ENCODE data around the gene PSG7. TPM values are rescaled to one million over a fixed set of nuclear protein-coding genes. Genes with fewer than 3 reads are reported as not detected.
"Not testable (repeated sequence)": the region's sequence is repeated elsewhere in the genome, so short reads cannot be mapped to it uniquely, and the experiment has no call there.

Gene PSG7
- total RNA-seq, 2 experiments from 2014 or later = not detected

DNA sequence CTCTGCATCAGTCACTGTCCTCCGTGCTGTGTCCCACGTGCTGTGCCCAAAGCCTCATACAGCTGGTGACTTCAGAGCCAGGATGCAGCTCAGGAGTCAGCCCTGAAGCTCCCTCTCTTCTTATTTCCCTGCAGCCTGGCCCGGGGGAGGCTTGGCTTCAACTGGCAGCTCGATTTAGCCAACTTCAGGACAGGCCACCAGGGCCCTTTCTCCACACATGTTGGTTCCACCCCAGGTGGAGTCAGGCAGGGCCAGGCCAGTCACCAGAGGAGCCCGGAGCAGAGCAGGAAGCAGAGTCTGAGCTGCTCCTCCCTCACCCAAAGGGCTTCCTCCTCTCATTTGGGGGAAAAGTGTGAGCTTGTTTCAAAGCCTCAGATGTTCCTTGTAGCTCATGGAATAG is 30.8 kb downstream of the PSG7 start:
- H3K27me3 Mint-ChIP-seq (ENCODE audit: low read depth); H3K9me3 Mint-ChIP-seq; H3K36me3 Mint-ChIP-seq (ENCODE audit: low read depth); CTCF ChIA-PET; DNase-seq; H3K4me3 Mint-ChIP-seq; intact Hi-C loops (cut with micrococcal nuclease); H3K27ac Mint-ChIP-seq; H3K4me1 Mint-ChIP-seq (ENCODE audit: low read depth): not testable (repeated sequence)

DNA sequence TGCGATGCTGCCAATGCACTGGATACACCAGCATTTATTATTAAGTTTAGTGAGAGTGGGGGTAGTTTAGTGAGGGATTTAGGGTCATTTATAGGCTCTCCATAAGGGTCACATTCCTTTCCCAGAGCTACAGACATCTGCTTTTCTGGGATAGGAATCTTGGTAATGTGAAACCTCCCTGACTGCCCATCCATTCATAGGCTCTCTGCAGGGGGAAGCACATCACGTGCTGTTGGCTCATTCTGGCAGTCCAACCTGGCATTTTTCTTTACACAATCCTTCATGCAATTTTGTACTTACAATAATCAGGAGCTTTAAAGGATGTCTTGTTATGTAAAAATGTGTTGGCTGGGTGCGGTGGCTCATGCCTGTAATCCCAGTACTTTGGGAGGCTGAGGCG is 36.4 kb downstream of the PSG7 start:
- H3K9me3 Mint-ChIP-seq; CTCF ChIA-PET; H3K4me3 Mint-ChIP-seq; H3K27ac Mint-ChIP-seq; H3K36me3 Mint-ChIP-seq (ENCODE audit: low read depth); H3K4me1 Mint-ChIP-seq (ENCODE audit: low read depth); intact Hi-C loops (cut with micrococcal nuclease); DNase-seq: not testable (repeated sequence)
- H3K27me3 Mint-ChIP-seq (ENCODE audit: low read depth) = peaks cover 11% of the 10 kb centered on the region

DNA sequence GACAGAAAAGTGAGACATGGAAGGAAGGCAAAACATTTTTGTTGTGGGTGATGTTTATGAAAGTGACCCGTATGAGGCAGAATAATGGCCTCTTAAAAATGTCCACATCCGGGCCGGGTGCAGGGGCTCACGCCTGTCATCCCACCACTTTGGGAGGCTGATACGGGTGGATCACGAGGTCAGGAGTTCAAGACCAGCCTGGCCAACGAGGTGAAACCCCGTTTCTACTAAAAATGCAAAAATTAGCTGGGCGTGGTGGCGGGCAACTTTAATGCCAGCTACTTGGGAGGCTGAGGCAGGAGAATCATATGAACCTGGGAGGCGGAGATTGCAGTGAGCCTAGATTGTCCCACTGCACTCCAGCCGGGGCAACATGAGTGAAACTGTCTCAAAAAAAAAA is 37.3 kb downstream of the PSG7 start:
- peaks cover 11% of the 10 kb centered on the region for H3K27me3 Mint-ChIP-seq (ENCODE audit: low read depth)
- H3K4me3 Mint-ChIP-seq; DNase-seq; H3K9me3 Mint-ChIP-seq; H3K36me3 Mint-ChIP-seq (ENCODE audit: low read depth); intact Hi-C loops (cut with micrococcal nuclease); CTCF ChIA-PET; H3K4me1 Mint-ChIP-seq (ENCODE audit: low read depth); H3K27ac Mint-ChIP-seq: not testable (repeated sequence)

DNA sequence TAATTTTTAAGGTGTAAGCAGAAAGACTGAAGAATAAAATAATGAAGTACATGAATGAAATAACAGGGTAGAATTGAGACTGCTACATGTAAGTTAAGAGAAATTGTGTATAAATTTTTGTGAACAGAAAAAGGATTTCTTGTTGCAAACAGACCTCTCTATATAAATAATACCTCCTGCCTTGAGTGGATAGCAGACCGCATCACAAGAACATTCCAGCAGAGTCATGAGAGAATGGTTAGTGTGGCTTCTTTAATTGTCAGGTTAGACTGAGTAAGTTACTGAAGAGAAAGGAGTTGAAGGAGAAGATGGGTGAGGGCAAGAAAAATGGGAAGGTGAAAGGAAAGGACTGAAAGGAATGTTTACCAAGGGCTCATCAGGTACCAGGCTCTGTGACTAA is 37.9 kb downstream of the PSG7 start:
- H3K27ac Mint-ChIP-seq; DNase-seq; H3K4me3 Mint-ChIP-seq; intact Hi-C loops (cut with micrococcal nuclease); CTCF ChIA-PET; H3K9me3 Mint-ChIP-seq; H3K36me3 Mint-ChIP-seq (ENCODE audit: low read depth); H3K4me1 Mint-ChIP-seq (ENCODE audit: low read depth): not testable (repeated sequence)
- peaks cover 11% of the 10 kb centered on the region for H3K27me3 Mint-ChIP-seq (ENCODE audit: low read depth)

DNA sequence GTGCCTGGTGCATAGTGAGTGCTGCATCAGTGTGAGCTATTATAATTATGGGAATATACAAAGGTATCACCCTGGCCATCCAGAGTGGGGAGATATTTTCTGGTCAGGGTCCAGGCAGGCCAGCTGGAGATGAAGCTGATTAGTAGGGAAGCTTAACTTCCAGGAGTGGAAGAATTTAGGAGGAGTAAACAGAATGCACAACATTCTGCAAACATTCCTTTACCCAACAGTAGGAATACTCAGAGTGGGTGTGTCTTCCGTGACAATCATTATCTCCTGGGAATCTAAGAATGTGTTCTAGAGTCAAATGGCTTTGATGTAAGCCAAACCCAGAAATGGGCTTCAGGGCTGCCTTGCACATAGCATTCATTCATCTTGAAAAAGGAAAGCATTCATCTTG is 38.4 kb downstream of the PSG7 start:
- CTCF ChIA-PET; H3K36me3 Mint-ChIP-seq (ENCODE audit: low read depth); H3K4me3 Mint-ChIP-seq: not testable (repeated sequence)

DNA sequence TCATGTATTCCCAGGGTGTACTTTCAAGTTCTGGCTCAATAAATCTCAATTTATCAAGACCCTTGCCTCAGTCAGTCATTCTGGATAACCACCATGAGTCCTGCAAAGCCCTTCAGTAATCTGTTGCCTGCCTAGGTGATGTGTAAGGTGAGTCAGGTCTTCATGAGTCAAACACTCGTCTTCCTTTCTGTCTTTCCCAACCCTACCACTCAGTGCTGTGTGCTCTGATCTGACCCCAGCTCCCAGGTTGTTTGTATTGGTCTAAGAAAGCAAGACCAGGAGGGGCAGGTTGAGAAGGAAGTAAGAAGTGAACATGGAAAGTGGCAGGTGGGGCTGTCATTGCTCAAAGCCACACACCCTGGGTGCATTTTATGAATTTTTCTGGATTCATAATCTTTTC is 39.3 kb downstream of the PSG7 start:
- intact Hi-C loops (cut with micrococcal nuclease); H3K4me1 Mint-ChIP-seq (ENCODE audit: low read depth); H3K4me3 Mint-ChIP-seq; H3K9me3 Mint-ChIP-seq; CTCF ChIA-PET; DNase-seq; H3K27ac Mint-ChIP-seq; H3K36me3 Mint-ChIP-seq (ENCODE audit: low read depth): not testable (repeated sequence)
- peaks cover 11% of the 10 kb centered on the region for H3K27me3 Mint-ChIP-seq (ENCODE audit: low read depth)

More for the DNA sequence above, 38.4 kb downstream of the PSG7 start:
- H3K4me1 Mint-ChIP-seq (ENCODE audit: low read depth); intact Hi-C loops (cut with micrococcal nuclease); H3K9me3 Mint-ChIP-seq; H3K27ac Mint-ChIP-seq; DNase-seq: not testable (repeated sequence)
- H3K27me3 Mint-ChIP-seq (ENCODE audit: low read depth) = peaks cover 11% of the 10 kb centered on the region

DNA sequence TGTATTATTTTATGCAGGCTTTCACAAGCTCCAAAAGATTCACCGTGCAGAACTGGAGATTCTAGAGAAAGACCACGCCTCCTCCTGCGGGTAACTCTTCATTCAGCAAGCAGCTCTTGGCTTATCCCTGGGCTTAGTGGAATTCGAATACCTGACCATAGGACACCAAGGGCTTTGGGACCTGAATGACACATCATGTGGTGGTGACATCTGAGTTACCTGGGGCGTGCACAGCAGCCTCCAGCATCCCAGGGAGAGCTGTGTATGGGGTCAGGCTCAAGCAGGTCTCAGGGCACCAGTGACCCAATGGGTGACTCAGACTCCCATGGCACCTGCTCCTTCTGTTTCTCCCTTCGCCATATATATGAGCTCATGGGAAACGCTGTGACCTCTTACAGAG is 46.6 kb downstream of the PSG7 start:
- H3K9me3 Mint-ChIP-seq; H3K4me1 Mint-ChIP-seq (ENCODE audit: low read depth); DNase-seq; H3K4me3 Mint-ChIP-seq; CTCF ChIA-PET; H3K36me3 Mint-ChIP-seq (ENCODE audit: low read depth); H3K27me3 Mint-ChIP-seq (ENCODE audit: low read depth); intact Hi-C loops (cut with micrococcal nuclease); H3K27ac Mint-ChIP-seq: not testable (repeated sequence)

DNA sequence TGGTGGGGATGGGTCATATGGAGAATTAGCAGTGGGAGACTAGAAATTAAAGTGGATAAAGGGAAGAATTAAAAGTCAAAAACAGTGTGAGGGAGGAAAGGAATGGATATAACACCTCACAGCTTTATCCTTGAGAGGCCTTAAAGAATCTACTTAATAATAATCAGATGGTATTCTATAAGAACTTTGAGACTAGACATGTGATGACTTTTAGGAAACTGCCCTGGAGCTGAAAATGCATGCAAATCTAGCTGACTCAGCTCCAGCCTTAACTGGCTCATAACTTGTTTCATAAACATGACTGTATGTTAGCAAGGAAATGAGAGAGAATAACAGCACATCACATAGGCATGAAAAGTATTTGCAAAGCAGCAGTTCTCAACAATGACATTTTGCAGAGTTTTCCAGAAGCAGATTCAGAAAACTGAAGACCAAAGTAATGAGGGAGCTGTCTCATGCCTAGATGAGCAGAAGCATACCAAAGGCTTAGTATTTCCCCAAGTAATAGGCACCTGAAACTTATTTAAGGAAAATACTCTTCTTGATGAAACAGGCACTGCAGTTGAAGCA is 49.0 kb downstream of the PSG7 start:
- H3K4me3 Mint-ChIP-seq; intact Hi-C loops (cut with micrococcal nuclease): not testable (repeated sequence)

DNA sequence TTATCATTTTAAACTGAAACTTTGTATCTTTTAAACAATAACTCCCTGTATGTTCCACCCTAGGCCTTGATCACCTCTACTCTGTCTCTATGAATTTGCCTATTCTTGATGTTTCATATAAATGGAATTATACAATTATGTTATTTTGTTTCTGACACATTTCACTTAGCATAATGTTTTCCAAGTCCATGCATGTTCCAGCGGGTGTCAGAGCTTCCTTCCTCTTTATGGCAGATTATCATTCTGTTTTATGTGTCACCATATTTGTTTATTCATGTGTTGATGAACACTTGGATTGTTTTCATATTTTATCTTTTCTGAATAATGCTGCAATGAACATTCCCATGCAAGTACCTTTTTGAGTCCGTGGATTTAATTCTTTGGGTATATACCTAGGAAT is 54.3 kb downstream of the PSG7 start:
- H3K4me1 Mint-ChIP-seq (ENCODE audit: low read depth); intact Hi-C loops (cut with micrococcal nuclease); H3K36me3 Mint-ChIP-seq (ENCODE audit: low read depth); H3K27ac Mint-ChIP-seq; DNase-seq; H3K9me3 Mint-ChIP-seq; H3K4me3 Mint-ChIP-seq: not testable (repeated sequence)
- CTCF ChIA-PET = interaction anchor here (1.2 kb wide), 1 partner anchor 116 kb away, joined by 4 read pairs; no protein-coding TSS in a partner anchor
- peaks cover 24% of the 10 kb centered on the region for H3K27me3 Mint-ChIP-seq (ENCODE audit: low read depth)

More for the DNA sequence above, 49.0 kb downstream of the PSG7 start:
- H3K4me1 Mint-ChIP-seq (ENCODE audit: low read depth); H3K9me3 Mint-ChIP-seq; H3K27ac Mint-ChIP-seq; CTCF ChIA-PET; H3K36me3 Mint-ChIP-seq (ENCODE audit: low read depth); DNase-seq: not testable (repeated sequence)
- H3K27me3 Mint-ChIP-seq (ENCODE audit: low read depth) = peaks cover 19% of the 10 kb centered on the region

DNA sequence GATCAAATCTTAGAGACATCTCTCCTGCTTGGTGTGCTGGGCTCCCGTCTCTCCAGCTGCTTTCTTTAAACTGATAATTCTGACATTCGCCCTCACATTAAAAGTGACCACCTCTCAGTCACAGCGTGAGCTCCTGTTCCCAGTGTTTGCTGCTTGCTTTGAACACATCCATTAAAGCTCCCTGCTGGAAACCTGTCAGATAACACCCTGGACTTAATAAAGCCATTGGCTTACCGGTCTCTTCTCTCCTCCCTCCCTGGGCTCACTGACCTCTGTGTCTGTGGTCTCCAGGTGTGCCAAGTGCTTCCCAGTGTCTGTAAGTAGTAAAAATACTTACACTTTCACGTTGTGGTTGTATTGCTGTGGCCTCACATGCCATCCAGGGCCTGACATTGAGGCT is 55.0 kb downstream of the PSG7 start:
- intact Hi-C loops (cut with micrococcal nuclease); H3K9me3 Mint-ChIP-seq; CTCF ChIA-PET; H3K36me3 Mint-ChIP-seq (ENCODE audit: low read depth); H3K4me1 Mint-ChIP-seq (ENCODE audit: low read depth); H3K4me3 Mint-ChIP-seq; H3K27ac Mint-ChIP-seq; DNase-seq: not testable (repeated sequence)
- peaks cover 24% of the 10 kb centered on the region for H3K27me3 Mint-ChIP-seq (ENCODE audit: low read depth)

DNA sequence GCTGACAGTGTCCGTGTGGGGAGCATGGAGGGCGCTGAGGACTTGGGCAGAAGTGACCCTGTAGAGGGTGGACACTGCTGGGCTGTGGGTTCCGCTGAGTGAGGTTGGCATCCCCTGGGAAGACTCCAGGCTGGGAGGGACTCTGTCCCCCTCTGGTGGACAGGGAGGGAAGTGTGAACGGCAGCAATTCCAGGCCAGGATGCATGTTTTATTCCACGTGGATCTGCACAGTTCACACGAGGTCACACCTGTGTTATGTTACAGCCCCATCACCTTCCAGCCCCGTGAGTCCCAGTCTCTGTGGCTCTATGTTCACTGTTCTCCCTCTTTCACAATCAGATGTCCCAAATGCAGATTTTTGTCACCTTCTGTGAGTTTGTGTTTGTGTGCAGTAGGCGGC is 55.7 kb downstream of the PSG7 start:
- H3K4me1 Mint-ChIP-seq (ENCODE audit: low read depth); H3K4me3 Mint-ChIP-seq; H3K9me3 Mint-ChIP-seq; H3K27ac Mint-ChIP-seq; DNase-seq; intact Hi-C loops (cut with micrococcal nuclease); CTCF ChIA-PET; H3K36me3 Mint-ChIP-seq (ENCODE audit: low read depth): not testable (repeated sequence)
- H3K27me3 Mint-ChIP-seq (ENCODE audit: low read depth) = peaks cover 24% of the 10 kb centered on the region

DNA sequence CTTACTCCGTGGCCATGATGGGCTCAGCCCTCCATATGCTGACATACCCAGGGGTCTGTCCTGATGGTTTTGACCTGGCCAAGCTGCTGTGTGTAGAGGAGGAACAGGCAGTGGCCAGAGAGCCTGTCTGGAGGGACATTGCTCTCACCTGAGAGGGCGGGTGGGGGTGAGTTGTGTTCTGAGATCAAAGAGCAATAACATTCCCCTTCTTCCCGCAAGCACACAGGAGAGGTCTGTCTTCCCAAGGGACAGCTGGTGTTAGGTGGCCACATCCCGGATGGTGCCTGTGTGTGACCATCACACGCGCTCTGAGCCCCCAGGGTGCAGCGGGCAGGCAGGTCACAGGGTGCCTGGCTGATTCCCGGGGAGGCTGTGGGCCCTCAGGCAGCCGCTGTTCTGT is 56.4 kb downstream of the PSG7 start:
- H3K9me3 Mint-ChIP-seq; H3K4me1 Mint-ChIP-seq (ENCODE audit: low read depth); H3K27ac Mint-ChIP-seq; H3K4me3 Mint-ChIP-seq; CTCF ChIA-PET; H3K36me3 Mint-ChIP-seq (ENCODE audit: low read depth); intact Hi-C loops (cut with micrococcal nuclease); DNase-seq: not testable (repeated sequence)
- peaks cover 21% of the 10 kb centered on the region for H3K27me3 Mint-ChIP-seq (ENCODE audit: low read depth)

DNA sequence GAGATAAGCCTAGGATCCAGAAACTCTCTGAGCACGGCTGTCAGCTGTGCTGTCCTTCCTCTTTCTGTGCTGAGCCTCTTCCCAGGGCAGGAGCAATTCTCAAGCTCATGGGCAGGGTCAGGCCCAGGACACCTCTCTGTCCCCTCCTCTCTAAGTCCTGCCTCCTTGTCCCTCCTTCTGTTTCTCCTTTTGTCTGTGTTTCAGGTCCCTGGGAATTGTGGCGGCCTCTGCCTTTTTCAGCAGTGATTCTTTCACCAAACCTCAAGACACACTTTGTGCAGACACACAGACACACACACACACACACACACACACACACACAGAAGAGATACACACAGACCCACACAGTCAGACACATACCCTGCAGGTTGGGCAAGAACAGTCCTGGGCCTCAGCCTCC is 57.4 kb downstream of the PSG7 start, which contains the start of gene PSG1:
TSS of gene PSG1 (minus strand) at position 101 of the 400 bp plus-strand sequence. CDS start 132 bp downstream, outside the sequence.
- Mint-ChIP-seq H3K36me3 (ENCODE audit: low read depth) (no peaks in the 10 kb centered on the region), H3K4me3 (no peak within 1 kb of the TSS), H3K9me3 (peaks cover 2% of the 10 kb centered on the region), H3K27me3 (ENCODE audit: low read depth) (peaks cover 14% of the 10 kb centered on the region), H3K27ac (no peak within 1 kb of the TSS), H3K4me1 (ENCODE audit: low read depth) (no peaks in the 10 kb centered on the region)
- intact Hi-C loops (cut with micrococcal nuclease) = no loop called here
- no peak for DNase-seq
- CTCF ChIA-PET = no interaction called here

Data from activated naive CD4-positive, alpha-beta T cell treated with anti-CD3 and anti-CD28 coated beads for 36 hours (primary cell).